Stimulated activated memory B cell treated with anti-CD40 and anti-IgM and Interleukin-4, amounts not matched to agents 10 μg/mL and 1 μg/mL and 100 μg/mL, for 72 hours (primary cell): ENCODE data around the gene APOL5.
"Not testable (repeated sequence)": the region's sequence is repeated elsewhere in the genome, so short reads cannot be mapped to it uniquely, and the experiment has no call there.

Experiments
- ATAC-seq: fragments of 150-1000 bp; cut with Tn5 transposase; 2 replicates; pipeline ENCODE4 v1.10.0; 2021
- H3K27ac Mint-ChIP-seq: one replicate; pipeline ENCODE4 v1.8.0; 2022; ENCODE audit warnings: mild to moderate bottlenecking, mixed read lengths
- H3K27me3 Mint-ChIP-seq: one replicate; pipeline ENCODE4 v1.8.0; 2022; ENCODE audit warnings: mixed read lengths
- H3K36me3 Mint-ChIP-seq: one replicate; pipeline ENCODE4 v1.8.0; 2022; ENCODE audit warnings: mixed read lengths
- H3K4me1 Mint-ChIP-seq: one replicate; pipeline ENCODE4 v1.8.0; 2022; ENCODE audit warnings: mixed read lengths
- H3K4me3 Mint-ChIP-seq: one replicate; pipeline ENCODE4 v1.8.0; 2022; ENCODE audit warnings: mild to moderate bottlenecking, moderate library complexity, mixed read lengths
- H3K9me3 Mint-ChIP-seq: one replicate; pipeline ENCODE4 v1.8.0; 2022; ENCODE audit warnings: mixed read lengths

APOL5 gene

DNA sequence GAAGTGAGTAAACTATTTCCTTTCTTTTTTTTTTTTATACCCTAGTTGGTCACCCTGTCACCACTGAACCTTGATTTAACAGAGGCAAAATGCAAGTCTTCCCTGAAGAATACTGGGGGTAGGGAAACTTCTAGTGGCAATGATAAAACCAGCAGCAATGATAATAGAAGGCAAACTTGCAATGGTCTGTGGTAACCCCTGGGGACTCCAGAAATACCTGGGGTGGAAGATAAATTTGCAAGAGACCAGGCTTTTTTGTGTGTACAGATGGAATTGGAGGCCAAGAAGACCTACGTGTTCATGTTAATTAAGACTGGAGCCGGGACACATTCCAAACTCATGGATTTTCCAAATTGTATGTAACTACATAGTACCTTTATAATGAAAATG lies 11.6 kb downstream of the APOL5 start:
- Mint-ChIP-seq H3K4me1 (no peaks in the 10 kb centered on the region), H3K36me3 (no peaks in the 10 kb centered on the region), H3K9me3 (no peaks in the 10 kb centered on the region), H3K27ac (no peak overlapping the region), H3K27me3 (peaks cover 60% of the 10 kb centered on the region), H3K4me3 (no peak overlapping the region)
- no peak for ATAC-seq

DNA sequence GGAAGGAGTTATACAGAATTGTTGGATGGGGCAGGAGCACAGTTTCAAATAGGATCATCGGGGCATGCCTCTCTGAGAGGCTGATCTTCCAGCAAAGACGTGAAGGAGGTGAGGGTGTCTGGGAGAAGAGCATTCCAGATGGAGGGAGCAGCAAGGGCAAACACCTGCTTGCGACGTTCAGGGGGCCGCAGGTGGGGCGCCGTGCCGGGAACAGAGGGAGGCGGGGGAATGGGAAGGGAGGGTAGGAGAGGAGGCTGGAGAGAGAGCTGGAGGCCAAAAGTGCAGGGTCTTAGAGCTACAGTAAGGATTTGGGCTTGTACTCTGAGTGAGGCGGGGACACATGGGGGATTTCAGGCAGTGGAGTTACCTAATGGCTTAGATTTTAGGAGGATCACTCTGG lies 13.6 kb downstream of the APOL5 start:
- no peak overlapping the region for H3K27ac Mint-ChIP-seq
- no peaks in the 10 kb centered on the region for H3K36me3 Mint-ChIP-seq
- H3K4me3 Mint-ChIP-seq: no peak overlapping the region
- ATAC-seq: no peak
- peaks cover 68% of the 10 kb centered on the region for H3K27me3 Mint-ChIP-seq
- H3K4me1 Mint-ChIP-seq: no peaks in the 10 kb centered on the region
- no peaks in the 10 kb centered on the region for H3K9me3 Mint-ChIP-seq

DNA sequence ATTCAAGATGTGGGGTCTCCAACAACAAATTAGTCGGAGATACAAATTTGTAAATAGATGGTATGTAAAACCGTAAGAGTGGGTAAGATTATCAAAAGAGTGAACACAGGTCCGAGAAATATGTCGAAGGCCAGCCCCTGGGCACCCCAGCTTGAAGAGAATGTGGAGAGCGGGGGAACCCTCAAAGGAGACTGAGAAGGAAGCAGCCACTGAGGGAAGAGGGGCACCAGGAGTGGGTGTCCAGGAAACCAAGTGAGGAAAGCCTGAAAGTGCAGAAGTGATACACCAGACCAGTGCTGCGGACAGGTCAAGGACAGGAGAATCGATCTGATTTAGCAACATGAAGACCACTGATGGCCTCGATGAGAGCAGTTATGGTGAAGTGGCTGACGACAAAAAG lies 14.4 kb downstream of the APOL5 start:
- no peak overlapping the region for H3K4me3 Mint-ChIP-seq
- H3K9me3 Mint-ChIP-seq: no peaks in the 10 kb centered on the region
- no peak overlapping the region for H3K27ac Mint-ChIP-seq
- H3K27me3 Mint-ChIP-seq: peaks cover 68% of the 10 kb centered on the region
- ATAC-seq: no peak
- H3K4me1 Mint-ChIP-seq: no peaks in the 10 kb centered on the region
- H3K36me3 Mint-ChIP-seq: no peaks in the 10 kb centered on the region

DNA sequence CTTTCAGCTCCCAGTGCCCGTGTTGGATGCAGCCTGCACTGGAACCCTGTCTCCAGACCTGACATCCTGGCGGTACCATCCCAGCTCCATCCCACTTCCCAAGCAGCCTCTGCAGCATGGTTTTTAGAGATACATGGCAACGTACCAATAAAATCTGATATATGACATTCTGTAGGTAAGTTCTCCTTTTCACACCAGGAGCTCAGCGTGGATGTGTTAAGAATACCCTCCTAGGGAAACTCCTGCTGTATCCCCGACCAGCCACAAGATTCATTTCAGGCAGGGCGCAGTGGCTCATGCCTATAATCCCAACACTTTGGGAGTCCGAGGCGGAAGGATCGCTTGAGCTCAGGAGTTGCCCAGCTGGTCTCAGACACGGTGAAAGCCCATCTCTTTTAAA lies 15.4 kb downstream of the APOL5 start:
- H3K36me3 Mint-ChIP-seq: no peaks in the 10 kb centered on the region
- peaks cover 70% of the 10 kb centered on the region for H3K27me3 Mint-ChIP-seq
- H3K9me3 Mint-ChIP-seq: peaks cover 3% of the 10 kb centered on the region
- no peaks in the 10 kb centered on the region for H3K4me1 Mint-ChIP-seq
- no peak for ATAC-seq
- H3K4me3 Mint-ChIP-seq: no peak overlapping the region
- no peak overlapping the region for H3K27ac Mint-ChIP-seq

DNA sequence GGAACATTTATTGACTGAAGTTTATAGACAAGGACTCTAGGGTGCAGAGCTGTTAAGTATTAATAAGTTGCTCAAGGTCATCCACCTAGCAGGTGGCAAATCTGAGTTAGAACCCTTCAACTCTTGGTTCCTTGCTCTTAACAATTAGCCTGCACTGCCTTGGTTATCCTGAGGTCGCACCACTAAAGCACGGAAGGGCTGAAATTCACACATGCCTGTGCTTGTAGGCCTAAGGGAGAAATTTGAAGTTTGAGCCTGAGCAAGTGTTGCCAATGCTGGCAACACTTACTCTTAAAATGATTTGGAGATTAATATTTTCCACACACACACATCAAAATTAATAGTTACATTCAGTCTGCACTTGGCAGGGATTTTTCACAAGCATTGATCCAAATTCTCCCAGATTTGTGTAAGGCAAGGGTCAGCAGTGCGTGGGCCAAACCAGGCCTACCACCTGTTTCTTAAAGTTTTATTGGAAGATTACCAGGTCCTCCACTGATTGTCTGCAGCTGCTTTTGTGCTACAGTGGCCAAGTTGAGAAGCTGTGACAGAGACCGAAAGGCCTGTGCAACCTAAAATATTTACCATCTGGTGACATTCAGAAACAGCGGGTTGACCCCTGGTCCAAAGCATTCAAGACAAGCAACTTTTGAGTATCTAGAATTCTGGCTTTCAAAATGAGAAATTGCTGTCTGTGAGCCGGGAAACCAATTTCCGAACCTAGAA lies 16.3 kb downstream of the APOL5 start:
- Mint-ChIP-seq H3K4me3 (no peak overlapping the region), H3K9me3 (peaks cover 3% of the 10 kb centered on the region), H3K36me3 (no peaks in the 10 kb centered on the region), H3K4me1 (no peaks in the 10 kb centered on the region), H3K27me3 (peaks cover 72% of the 10 kb centered on the region), H3K27ac (no peak overlapping the region)
- no peak for ATAC-seq

DNA sequence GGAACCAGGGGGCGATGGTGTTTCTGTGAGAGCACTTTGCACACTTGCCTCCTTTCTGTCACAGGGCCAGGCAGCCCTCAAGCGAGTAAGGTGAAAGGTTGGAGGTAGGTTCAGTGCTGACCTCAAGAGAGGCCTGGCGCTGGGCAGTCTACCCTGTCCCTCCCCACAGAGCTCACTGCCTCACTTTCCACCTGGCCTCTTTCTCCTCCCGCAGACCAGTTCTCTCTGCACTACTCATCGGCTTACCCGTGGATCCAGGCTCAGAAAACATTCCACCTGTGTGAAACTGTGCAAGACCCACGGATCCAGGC lies 16.8 kb downstream of the APOL5 start:
- H3K27ac Mint-ChIP-seq: no peak overlapping the region
- ATAC-seq: no peak
- H3K4me1 Mint-ChIP-seq: no peaks in the 10 kb centered on the region
- peaks cover 3% of the 10 kb centered on the region for H3K9me3 Mint-ChIP-seq
- H3K27me3 Mint-ChIP-seq: peaks cover 72% of the 10 kb centered on the region
- H3K4me3 Mint-ChIP-seq: no peak overlapping the region
- no peaks in the 10 kb centered on the region for H3K36me3 Mint-ChIP-seq

DNA sequence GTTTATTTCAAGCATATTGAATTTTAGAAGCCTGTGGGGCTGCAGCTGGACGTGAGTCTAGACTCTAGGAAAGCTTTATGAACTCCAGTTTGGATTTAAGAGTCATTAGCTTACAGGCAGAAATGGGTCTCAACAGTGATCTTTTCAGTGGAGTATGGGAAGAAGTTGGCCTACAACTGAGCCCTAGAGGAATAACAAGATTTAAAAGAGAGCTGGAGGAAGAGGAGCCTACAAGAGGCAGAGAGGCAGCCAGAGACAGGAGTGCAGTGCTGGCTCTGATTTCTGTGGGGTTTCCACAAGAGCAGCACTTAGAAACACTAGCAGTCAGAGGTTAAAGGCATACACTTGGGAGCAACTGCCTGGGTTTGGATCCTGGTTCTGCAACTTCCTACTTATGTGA lies 17.9 kb downstream of the APOL5 start:
- no peak overlapping the region for H3K4me3 Mint-ChIP-seq
- peaks cover 77% of the 10 kb centered on the region for H3K27me3 Mint-ChIP-seq
- no peak overlapping the region for H3K27ac Mint-ChIP-seq
- ATAC-seq: no peak
- H3K36me3 Mint-ChIP-seq: no peaks in the 10 kb centered on the region
- H3K4me1 Mint-ChIP-seq: no peaks in the 10 kb centered on the region
- peaks cover 3% of the 10 kb centered on the region for H3K9me3 Mint-ChIP-seq

DNA sequence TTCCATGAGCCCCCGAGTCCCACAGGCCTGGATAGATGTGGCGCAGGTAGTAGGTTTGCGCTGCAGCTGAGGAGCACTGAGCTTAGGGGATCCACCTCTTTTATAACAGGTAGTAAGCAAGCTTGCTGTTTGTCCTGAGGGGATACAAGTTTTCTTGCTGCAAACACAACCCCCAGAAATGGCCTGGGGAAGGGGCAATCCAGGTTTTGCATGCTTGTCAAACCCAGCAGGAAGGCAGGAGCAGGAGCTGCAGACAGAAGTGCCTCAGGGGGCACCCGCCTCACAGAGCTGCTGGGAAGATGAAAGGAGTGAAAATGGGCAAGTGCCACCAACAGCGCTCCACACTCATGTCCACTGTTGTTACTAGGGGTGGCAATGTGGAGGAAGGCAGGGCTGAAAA lies 18.5 kb downstream of the APOL5 start:
- no peak for ATAC-seq
- Mint-ChIP-seq H3K4me3 (no peak overlapping the region), H3K27ac (no peak overlapping the region), H3K27me3 (peaks cover 75% of the 10 kb centered on the region), H3K4me1 (no peaks in the 10 kb centered on the region), H3K9me3 (peaks cover 3% of the 10 kb centered on the region), H3K36me3 (no peaks in the 10 kb centered on the region)

DNA sequence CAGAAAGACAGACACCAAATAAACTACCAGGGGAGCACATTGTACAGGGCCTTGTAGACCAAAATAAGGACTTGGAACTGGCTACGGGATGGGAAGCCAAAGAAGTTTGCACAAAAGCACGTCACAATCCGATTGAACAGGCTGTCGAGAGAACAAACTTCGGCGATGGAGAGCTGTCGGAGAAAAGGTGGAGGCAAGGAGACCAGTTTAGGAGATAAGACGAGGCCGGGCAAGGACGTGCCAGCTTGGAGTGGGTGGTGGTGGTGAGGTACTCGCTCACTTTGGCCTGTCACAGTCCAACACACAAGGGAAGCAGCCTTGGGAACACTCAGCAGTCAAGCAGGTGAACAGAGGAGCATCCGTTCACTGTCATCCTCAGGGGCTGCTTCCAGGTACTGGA lies 19.0 kb downstream of the APOL5 start:
- Mint-ChIP-seq H3K27me3 (peaks cover 73% of the 10 kb centered on the region), H3K4me3 (no peak overlapping the region)
- no peak for ATAC-seq

DNA sequence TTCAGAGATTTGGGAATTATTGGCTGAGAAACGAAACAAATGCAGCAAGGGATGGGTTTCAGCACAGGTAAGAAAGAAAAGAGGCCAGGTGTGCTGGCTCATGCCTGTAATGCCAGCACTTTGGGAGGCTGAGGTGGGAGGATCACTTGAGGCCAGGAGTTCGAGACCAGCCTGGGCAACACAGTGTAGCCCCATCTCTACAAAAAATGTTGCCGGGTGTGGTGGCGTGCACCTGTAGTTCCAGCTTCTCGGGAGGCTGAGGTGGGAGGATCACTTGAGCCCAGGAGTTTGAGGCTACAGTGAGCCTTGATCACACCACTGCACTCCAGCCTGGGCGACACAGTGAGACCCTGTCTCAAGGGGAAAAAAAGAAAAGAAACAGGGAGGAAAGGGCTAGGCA lies 20.2 kb downstream of the APOL5 start:
- ATAC-seq, H3K9me3 Mint-ChIP-seq, H3K4me1 Mint-ChIP-seq, H3K4me3 Mint-ChIP-seq, H3K27ac Mint-ChIP-seq, H3K36me3 Mint-ChIP-seq: not testable (repeated sequence)
- H3K27me3 Mint-ChIP-seq: peaks cover 73% of the 10 kb centered on the region

More for the DNA sequence above, 19.0 kb downstream of the APOL5 start:
- Mint-ChIP-seq H3K27ac (no peak overlapping the region), H3K36me3 (no peaks in the 10 kb centered on the region), H3K4me1 (no peaks in the 10 kb centered on the region), H3K9me3 (peaks cover 3% of the 10 kb centered on the region)

DNA sequence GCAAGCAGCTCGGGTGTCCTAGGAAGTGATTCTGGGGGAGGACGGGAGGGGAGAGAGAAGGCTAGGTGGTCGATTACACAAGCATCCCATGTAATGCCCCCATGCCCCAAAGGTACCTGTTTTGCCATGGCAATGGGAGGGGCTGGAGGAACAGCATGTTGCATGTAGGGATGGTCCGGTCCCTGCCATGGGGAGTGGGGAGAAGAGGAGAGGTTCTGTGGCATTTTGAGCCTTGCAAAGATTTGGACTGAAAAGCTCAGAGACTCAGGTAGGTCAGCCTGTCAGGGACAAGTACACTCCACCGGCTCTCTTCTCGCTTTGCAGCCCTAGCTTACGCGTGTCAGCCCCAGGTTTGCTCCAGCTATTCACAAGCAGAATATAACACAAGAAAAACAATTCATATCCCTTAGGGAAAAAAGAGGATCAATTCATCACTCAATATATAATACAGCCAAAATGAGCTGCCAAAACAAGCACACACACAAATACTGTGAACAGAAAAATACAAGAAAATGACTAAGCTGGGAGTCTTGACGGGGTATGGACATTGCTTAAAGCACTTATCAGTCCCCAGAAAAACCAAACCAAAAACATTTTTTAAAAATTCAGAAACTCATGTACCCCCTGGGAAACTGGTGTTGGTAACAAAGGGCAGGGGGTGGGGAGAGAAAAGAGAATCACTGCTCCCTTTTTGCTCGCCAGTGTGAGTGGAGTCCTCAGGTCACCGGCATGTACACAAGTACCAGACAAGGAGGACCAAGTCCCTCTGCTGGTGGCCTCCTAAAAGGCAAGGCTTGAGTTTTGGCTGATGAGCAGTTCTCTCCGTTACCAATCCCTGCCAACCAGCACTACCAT lies 21.6 kb downstream of the APOL5 start:
- Mint-ChIP-seq H3K4me1 (no peaks in the 10 kb centered on the region), H3K27me3 (peaks cover 87% of the 10 kb centered on the region), H3K4me3 (no peak overlapping the region), H3K9me3 (peaks cover 3% of the 10 kb centered on the region), H3K27ac (no peak overlapping the region), H3K36me3 (no peaks in the 10 kb centered on the region)
- ATAC-seq: no peak

DNA sequence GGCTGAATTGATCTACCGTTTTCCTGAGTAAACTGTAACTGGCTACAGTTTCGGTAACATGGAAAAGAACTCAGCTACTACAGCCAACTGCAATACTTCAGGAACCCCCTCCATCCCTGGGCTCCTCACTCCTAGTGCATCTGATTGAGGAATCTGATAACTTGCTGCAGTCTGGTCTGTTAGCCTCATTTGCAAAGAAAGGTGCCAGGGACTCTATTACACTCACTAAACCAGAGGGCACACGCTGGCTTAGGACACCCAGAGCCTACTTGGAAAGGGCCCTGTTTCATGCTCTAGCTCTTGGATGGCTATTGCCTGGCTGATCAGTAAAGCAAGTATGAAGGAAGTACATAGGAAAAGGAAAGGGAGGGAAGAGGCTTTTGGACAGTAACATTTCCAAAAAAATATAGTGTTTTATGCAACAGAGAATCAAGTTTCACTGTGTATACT lies 22.3 kb downstream of the APOL5 start:
- Mint-ChIP-seq H3K4me1 (no peaks in the 10 kb centered on the region), H3K27ac (no peak overlapping the region), H3K36me3 (no peaks in the 10 kb centered on the region), H3K9me3 (peaks cover 3% of the 10 kb centered on the region), H3K27me3 (peaks cover 93% of the 10 kb centered on the region), H3K4me3 (no peak overlapping the region)
- no peak for ATAC-seq

DNA sequence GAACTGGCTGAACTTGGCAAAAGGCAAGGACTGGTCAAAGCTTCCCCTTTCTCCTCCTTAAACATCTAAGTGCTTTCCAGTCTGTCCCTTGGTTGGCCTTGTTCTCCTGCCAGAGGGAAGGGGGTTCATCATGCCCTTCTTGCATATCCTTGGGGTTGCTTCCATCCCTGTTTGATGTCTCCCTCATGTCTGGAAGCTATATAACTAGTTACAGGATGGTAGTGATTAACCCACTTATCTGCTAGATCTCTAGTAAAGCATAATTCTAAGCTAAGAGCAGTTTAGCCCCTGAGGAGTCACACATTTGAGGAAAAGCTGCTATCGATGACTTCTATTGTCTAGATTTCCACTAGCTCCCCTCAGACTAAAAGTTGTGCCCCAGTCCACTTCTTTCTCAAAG lies 22.9 kb downstream of the APOL5 start:
- Mint-ChIP-seq H3K4me1 (no peaks in the 10 kb centered on the region), H3K36me3 (no peaks in the 10 kb centered on the region), H3K9me3 (peaks cover 3% of the 10 kb centered on the region), H3K27me3 (peaks cover 96% of the 10 kb centered on the region), H3K27ac (no peak overlapping the region), H3K4me3 (no peak overlapping the region)
- no peak for ATAC-seq

DNA sequence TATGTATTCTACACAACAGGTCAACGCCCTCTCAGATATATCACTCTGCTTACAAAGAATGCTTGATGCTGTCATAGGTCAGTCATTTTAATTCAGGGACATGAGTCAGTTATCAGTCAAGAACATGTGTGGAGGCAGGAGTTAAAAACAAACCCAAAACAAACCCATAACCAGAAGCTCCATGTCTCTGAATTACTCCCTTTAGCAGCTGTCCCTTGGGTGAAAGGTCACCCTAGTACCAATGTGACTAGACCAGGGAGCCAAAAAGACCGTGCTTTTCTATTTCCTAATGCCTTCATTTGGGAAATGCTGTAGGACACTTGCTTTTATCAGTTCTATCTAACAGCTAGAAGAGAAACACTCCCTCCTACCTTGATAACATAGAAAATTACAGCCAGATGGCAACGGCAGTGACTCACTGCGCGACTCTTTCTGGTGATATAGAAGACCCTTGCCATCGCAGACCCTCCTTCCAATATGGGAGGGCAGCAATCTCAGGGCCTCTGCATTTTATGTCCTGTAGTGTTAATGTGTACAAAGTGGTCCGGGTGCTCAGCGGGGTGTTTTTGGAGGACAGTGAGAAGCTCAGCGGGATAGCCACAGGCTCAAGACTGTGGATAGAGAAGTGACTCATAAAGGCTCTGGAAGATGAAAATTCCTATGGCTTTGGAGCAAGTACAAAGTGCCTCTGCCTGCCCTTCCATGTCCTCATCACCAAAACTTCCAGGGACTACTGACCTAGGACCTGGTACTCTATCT lies 24.8 kb downstream of the APOL5 start:
- Mint-ChIP-seq H3K27me3 (peaks cover 96% of the 10 kb centered on the region), H3K27ac (no peak overlapping the region), H3K36me3 (no peaks in the 10 kb centered on the region), H3K4me3 (no peak overlapping the region), H3K9me3 (peaks cover 2% of the 10 kb centered on the region), H3K4me1 (no peaks in the 10 kb centered on the region)
- ATAC-seq: no peak

DNA sequence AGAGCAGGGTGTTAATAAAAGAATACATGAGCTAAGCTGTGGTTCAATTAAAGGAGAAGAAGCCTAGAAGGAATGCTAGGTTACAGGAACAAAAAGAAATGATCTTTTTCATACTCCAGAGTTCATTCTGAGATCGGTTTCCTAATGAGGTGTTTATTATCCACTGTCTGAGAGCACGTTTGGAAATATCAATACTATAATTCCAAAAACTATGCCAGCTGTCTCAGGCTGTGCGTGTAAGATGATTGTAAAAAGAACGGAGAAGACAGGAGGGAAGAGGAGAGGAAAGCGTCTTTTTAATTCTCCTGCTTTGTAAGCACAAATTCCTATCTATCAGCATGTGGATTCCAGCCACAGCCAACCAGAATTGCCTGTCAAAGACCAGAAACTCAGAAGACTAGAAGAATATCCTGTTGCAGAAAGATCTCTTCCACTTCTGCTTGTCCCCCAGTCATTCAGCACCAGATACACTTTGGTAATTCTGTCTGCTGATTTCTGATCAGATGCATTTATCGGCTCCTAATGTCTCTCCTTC lies 25.7 kb downstream of the APOL5 start:
- Mint-ChIP-seq H3K36me3 (no peaks in the 10 kb centered on the region), H3K4me1 (no peaks in the 10 kb centered on the region), H3K9me3 (no peaks in the 10 kb centered on the region), H3K27me3 (peaks cover 96% of the 10 kb centered on the region), H3K4me3 (no peak overlapping the region), H3K27ac (no peak overlapping the region)
- ATAC-seq: no peak
